WTC11 (cell line): ENCODE results near the gene APPL1.

Source experiments
- CREB1 ChIP-seq: sonication (generic); formaldehyde crosslinking; IDR thresholded peaks from 2 replicates; pipeline ENCODE4 v1.8.0; 2023; ENCODE audit warnings: mild to moderate bottlenecking, missing genetic modification reagents
- CREM ChIP-seq: sonication (generic); formaldehyde crosslinking; IDR thresholded peaks from 2 replicates; pipeline ENCODE4 v1.8.1; 2022; ENCODE audit warnings: mild to moderate bottlenecking, missing genetic modification reagents, moderate library complexity
- CTCF ChIP-seq: fragments of 200-600 bp; IDR thresholded peaks from 2 replicates; pipeline ENCODE4 v1.8.0; 2022; ENCODE audit warnings: antibody characterized with exemption
- JUN ChIP-seq: sonication (generic); formaldehyde crosslinking; IDR thresholded peaks from 2 replicates; pipeline ENCODE4 v1.8.0; 2023; ENCODE audit warnings: mild to moderate bottlenecking, missing genetic modification reagents
- NR3C1 ChIP-seq: sonication (generic); formaldehyde crosslinking; conservative IDR thresholded peaks from 2 replicates; pipeline ENCODE4 v1.8.1; 2023; ENCODE audit warnings: low read depth, mild to moderate bottlenecking, missing genetic modification reagents
- ZNF121 ChIP-seq: sonication (generic); formaldehyde crosslinking; IDR thresholded peaks from 2 replicates; pipeline ENCODE4 v1.8.0; 2023; ENCODE audit warnings: missing genetic modification reagents
- ZNF423 ChIP-seq: fragments of 250-450 bp; sonication (Bioruptor Pico); IDR thresholded peaks from 2 replicates; pipeline ENCODE4 v2.1.2; 2022; ENCODE audit warnings: mild to moderate bottlenecking, moderate library complexity
- TF ChIP-seq, protein P1 (sequence below): sonication (generic); formaldehyde crosslinking; IDR thresholded peaks from 2 replicates; pipeline ENCODE4 v1.8.1; 2023; ENCODE audit warnings: mild to moderate bottlenecking, missing genetic modification reagents, moderate library complexity
- TF ChIP-seq, protein P2 (sequence below): sonication (generic); formaldehyde crosslinking; IDR thresholded peaks from 2 replicates; pipeline ENCODE4 v1.8.0; 2023; ENCODE audit warnings: missing genetic modification reagents, mild to moderate bottlenecking, borderline replicate concordance
- TF ChIP-seq, protein P3 (sequence below): sonication (generic); formaldehyde crosslinking; IDR thresholded peaks from 2 replicates; pipeline ENCODE4 v1.8.1; 2022; ENCODE audit warnings: low read depth, missing genetic modification reagents, borderline replicate concordance

DNA sequence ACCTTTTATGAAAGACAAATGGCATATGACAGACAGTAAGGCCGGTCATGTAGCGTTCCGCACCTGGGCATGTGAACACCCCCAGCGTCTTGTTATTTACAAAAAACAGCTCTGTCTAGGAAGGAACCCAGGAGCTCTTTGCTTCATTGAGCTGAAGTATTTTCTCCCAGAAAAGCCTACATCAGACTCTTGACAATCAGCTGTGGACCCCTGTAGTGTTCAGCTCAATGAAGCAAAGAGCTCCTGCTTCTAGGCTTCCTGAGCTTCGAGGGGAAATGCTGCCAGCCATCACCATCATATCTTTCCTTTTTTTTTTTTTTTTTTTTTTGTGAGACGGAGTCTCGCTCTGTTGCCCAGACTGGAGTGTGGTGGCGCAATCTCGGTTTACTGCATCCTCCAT is 60.9 kb downstream of the APPL1 start:
- TF ChIP-seq ZNF121 (CRISPR knock-in tag), result no peak
- no peak for TF ChIP-seq CREB1 (CRISPR knock-in tag)
- no peak for TF ChIP-seq CTCF
- no peak for TF ChIP-seq CREM (CRISPR knock-in tag)
- TF ChIP-seq, protein P1, sequence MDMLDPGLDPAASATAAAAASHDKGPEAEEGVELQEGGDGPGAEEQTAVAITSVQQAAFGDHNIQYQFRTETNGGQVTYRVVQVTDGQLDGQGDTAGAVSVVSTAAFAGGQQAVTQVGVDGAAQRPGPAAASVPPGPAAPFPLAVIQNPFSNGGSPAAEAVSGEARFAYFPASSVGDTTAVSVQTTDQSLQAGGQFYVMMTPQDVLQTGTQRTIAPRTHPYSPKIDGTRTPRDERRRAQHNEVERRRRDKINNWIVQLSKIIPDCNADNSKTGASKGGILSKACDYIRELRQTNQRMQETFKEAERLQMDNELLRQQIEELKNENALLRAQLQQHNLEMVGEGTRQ (CRISPR knock-in tag), result no peak
- TF ChIP-seq, protein P2, sequence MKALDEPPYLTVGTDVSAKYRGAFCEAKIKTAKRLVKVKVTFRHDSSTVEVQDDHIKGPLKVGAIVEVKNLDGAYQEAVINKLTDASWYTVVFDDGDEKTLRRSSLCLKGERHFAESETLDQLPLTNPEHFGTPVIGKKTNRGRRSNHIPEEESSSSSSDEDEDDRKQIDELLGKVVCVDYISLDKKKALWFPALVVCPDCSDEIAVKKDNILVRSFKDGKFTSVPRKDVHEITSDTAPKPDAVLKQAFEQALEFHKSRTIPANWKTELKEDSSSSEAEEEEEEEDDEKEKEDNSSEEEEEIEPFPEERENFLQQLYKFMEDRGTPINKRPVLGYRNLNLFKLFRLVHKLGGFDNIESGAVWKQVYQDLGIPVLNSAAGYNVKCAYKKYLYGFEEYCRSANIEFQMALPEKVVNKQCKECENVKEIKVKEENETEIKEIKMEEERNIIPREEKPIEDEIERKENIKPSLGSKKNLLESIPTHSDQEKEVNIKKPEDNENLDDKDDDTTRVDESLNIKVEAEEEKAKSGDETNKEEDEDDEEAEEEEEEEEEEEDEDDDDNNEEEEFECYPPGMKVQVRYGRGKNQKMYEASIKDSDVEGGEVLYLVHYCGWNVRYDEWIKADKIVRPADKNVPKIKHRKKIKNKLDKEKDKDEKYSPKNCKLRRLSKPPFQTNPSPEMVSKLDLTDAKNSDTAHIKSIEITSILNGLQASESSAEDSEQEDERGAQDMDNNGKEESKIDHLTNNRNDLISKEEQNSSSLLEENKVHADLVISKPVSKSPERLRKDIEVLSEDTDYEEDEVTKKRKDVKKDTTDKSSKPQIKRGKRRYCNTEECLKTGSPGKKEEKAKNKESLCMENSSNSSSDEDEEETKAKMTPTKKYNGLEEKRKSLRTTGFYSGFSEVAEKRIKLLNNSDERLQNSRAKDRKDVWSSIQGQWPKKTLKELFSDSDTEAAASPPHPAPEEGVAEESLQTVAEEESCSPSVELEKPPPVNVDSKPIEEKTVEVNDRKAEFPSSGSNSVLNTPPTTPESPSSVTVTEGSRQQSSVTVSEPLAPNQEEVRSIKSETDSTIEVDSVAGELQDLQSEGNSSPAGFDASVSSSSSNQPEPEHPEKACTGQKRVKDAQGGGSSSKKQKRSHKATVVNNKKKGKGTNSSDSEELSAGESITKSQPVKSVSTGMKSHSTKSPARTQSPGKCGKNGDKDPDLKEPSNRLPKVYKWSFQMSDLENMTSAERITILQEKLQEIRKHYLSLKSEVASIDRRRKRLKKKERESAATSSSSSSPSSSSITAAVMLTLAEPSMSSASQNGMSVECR (CRISPR knock-in tag), result no peak
- TF ChIP-seq ZNF423 (CRISPR knock-in tag), result no peak
- TF ChIP-seq NR3C1 (CRISPR knock-in tag), result no peak
- TF ChIP-seq, protein P3, sequence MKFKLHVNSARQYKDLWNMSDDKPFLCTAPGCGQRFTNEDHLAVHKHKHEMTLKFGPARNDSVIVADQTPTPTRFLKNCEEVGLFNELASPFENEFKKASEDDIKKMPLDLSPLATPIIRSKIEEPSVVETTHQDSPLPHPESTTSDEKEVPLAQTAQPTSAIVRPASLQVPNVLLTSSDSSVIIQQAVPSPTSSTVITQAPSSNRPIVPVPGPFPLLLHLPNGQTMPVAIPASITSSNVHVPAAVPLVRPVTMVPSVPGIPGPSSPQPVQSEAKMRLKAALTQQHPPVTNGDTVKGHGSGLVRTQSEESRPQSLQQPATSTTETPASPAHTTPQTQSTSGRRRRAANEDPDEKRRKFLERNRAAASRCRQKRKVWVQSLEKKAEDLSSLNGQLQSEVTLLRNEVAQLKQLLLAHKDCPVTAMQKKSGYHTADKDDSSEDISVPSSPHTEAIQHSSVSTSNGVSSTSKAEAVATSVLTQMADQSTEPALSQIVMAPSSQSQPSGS, result no peak
- no peak for TF ChIP-seq JUN (CRISPR knock-in tag)
